ENCODE measurements around the gene DPF3.

DNA sequence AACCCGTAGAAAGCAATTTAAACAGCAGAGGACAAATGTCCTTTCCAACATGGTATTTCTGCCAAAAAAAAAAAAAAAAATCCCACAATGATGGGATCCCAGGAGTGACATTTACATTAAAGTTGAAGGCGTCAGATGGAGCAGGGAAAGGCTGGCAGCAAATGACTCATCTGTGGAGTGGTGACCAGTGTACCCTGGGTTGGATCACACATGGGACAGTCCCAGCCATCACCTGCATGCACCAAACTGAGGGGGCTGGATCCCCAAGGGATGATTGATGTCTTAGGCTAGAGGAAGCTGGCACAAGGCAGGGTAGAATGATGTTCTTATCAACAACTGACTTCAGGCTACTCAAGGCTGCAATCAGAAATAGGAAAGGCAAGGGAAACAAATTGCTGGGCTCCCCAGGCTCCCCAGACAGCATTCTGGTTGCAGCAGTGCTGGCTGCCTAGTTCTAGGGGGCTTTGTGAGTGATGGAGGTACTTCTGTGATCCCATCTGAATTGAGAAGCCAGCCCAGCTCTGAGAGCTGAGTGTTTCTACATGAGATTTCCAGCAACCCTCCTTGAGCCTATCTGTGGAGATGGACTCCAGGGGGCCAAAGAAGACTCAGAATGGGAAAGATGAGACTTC, 117.9 kb downstream of the DPF3 start:
- TF ChIP-seq, protein P1, sequence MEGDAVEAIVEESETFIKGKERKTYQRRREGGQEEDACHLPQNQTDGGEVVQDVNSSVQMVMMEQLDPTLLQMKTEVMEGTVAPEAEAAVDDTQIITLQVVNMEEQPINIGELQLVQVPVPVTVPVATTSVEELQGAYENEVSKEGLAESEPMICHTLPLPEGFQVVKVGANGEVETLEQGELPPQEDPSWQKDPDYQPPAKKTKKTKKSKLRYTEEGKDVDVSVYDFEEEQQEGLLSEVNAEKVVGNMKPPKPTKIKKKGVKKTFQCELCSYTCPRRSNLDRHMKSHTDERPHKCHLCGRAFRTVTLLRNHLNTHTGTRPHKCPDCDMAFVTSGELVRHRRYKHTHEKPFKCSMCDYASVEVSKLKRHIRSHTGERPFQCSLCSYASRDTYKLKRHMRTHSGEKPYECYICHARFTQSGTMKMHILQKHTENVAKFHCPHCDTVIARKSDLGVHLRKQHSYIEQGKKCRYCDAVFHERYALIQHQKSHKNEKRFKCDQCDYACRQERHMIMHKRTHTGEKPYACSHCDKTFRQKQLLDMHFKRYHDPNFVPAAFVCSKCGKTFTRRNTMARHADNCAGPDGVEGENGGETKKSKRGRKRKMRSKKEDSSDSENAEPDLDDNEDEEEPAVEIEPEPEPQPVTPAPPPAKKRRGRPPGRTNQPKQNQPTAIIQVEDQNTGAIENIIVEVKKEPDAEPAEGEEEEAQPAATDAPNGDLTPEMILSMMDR (IDR thresholded peaks at IDR 0.05): no peak
- TF ChIP-seq POLR2AphosphoS5 (IDR thresholded peaks at IDR 0.05): no peak
- TF ChIP-seq POLR2A (IDR thresholded peaks at IDR 0.05): no peak
- no peak for TF ChIP-seq EP300 (IDR thresholded peaks at IDR 0.05)

Measured in suprapubic skin (tissue), 4 donors.